ENCODE results near the gene SESN1. TPM values are rescaled to one million over a fixed set of nuclear protein-coding genes. Genes with fewer than 3 reads are reported as not detected.

SESN1 gene
- total RNA-seq, 4 donors from 2014 or later = 22.8 to 87.5 (median 43.4) TPM

DNA sequence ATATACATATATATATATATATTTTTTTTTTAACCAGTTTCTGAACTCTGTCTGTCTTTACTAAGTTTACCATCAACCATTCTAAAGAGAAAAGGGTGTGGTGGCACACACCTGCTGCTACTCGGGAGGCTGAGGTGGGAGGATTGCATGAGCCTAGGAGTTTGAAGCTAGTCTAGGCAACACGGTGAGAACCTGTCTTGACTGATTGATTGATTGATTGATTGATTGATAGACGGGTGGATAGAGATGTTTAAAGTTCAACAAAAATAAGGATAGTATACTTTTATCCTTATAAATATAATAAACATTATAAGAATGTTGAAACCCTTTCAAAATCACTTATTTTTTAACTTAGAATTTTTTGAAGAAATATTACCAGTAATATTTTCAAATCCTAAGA, 30.9 kb upstream of the SESN1 start:
- Histone ChIP-seq H3K27me3 (no peaks in the 10 kb centered on the region), H3K27ac (no peak overlapping the region), H3K36me3 (no peaks in the 10 kb centered on the region), H3K4me1 (peaks cover 0 to 8% (median under 1%) of the 10 kb centered on the region in 4 donors), H3K9me3 (no peaks in the 10 kb centered on the region), H3K4me3 (no peak overlapping the region)
- no peak for TF ChIP-seq CTCF (IDR thresholded peaks at IDR 0.05)
- no peak for TF ChIP-seq POLR2A (IDR thresholded peaks at IDR 0.05)
- DNase-seq = no peak

DNA sequence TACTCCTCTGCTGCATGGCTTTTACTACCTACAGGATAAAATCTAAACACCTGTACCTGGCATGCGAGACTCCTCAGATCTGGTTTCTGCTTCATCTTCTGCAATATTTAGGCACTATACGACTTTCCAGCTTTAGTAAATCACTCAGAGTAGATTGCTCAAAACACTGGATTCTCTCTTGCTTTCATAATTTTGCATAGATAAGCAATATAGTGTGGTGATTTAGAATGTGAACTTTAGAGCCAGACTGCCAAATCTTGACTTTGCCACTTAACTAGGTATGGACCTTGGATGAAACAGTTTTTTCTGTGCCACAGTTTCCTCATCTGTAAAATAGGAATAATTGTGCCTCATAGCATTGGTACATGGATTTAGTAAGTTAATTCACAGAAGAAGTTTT, 29.6 kb upstream of the SESN1 start:
- no peaks in the 10 kb centered on the region for H3K9me3 ChIP-seq
- H3K27me3 ChIP-seq = no peaks in the 10 kb centered on the region
- H3K4me3 ChIP-seq = no peak overlapping the region
- TF ChIP-seq POLR2A (IDR thresholded peaks at IDR 0.05) (no peak), CTCF (IDR thresholded peaks at IDR 0.05) (no peak)
- no peaks in the 10 kb centered on the region for H3K36me3 ChIP-seq
- DNase-seq = no peak
- H3K4me1 ChIP-seq = peaks cover 0 to 8% (median 3%) of the 10 kb centered on the region in 4 donors
- no peak overlapping the region for H3K27ac ChIP-seq

DNA sequence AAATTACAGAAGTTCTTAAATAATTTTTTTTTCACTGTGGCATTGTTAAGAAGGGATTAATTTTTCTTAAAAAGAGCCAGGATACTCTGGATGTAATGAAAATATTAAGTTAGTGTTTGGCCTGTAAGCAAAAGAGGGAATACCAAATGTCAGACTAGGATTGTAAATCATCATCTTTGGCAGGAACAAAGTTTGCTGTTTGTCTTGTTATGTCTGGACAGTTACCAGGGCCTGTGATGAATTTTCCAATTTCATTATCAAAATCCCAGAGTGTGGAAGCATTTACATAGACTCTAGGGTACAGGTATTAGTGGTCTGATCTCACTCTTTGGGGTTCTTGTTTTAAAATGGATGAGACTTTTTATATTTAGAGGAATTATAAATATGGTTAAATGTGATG, 26.8 kb upstream of the SESN1 start:
- no peaks in the 10 kb centered on the region for H3K9me3 ChIP-seq
- H3K4me3 ChIP-seq = no peak overlapping the region
- DNase-seq = no peak
- no peak overlapping the region for H3K27ac ChIP-seq
- no peaks in the 10 kb centered on the region for H3K36me3 ChIP-seq
- H3K27me3 ChIP-seq = no peaks in the 10 kb centered on the region
- TF ChIP-seq POLR2A (IDR thresholded peaks at IDR 0.05) (no peak), CTCF (IDR thresholded peaks at IDR 0.05) (no peak)
- H3K4me1 ChIP-seq = peaks cover 0 to 22% (median 5%) of the 10 kb centered on the region in 4 donors

DNA sequence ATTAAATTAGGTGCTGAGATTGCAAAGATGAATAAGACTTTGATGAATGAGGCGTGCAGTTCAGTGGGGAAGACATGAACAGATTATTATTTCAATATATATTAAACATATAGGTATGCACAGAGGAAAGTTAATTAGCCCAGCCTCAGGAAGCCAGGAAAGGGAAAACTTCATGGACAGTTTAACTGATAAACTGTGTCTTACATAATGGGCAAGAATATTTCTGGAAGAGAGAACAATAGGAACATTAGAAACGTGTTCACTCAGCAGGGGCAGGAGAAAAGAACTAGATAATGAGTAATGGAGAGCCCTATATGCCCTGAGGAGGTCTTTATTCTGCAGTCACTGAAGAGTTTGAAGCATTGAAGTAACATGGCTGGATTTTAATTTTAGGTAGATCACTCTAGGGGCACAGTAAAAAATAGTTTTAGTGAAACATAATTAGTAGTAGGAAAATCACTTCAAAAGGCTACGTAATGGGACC, 24.3 kb upstream of the SESN1 start:
- no peak for DNase-seq
- TF ChIP-seq CTCF (IDR thresholded peaks at IDR 0.05) (no peak), POLR2A (IDR thresholded peaks at IDR 0.05) (no peak)
- peaks cover 0 to 22% (median 5%) of the 10 kb centered on the region in 4 donors for H3K4me1 ChIP-seq

GRCh38 chr6:109118337-109118736, 23.7 kb upstream of the SESN1 start:
- Histone ChIP-seq H3K9me3 (no peaks in the 10 kb centered on the region), H3K4me3 (no peak overlapping the region), H3K27ac (no peak overlapping the region), H3K36me3 (no peaks in the 10 kb centered on the region), H3K27me3 (no peaks in the 10 kb centered on the region), H3K4me1 (peaks cover 0 to 22% (median 5%) of the 10 kb centered on the region in 4 donors)
- TF ChIP-seq POLR2A (IDR thresholded peaks at IDR 0.05) = no peak
- TF ChIP-seq CTCF (IDR thresholded peaks at IDR 0.05) = no peak
- DNase-seq = no peak

More for the DNA sequence above, 24.3 kb upstream of the SESN1 start:
- H3K27ac ChIP-seq = no peak overlapping the region
- H3K36me3 ChIP-seq = no peaks in the 10 kb centered on the region
- no peaks in the 10 kb centered on the region for H3K9me3 ChIP-seq
- H3K27me3 ChIP-seq = no peaks in the 10 kb centered on the region
- no peak overlapping the region for H3K4me3 ChIP-seq

Measured in Peyer's patch (tissue), 4 donors.